Inferior parietal cortex (tissue), 1 donor: ENCODE results near the gene COL4A1.

Source experiments
- DNase-seq: peaks from one replicate; pipeline ENCODE4 v3.0.0-alpha.2; 2016; ENCODE audit errors: extremely low spot score

COL4A1 gene

GRCh38 chr13:110294146-110294545 lies 12.8 kb downstream of the COL4A1 start:
- DNase-seq: no peak

GRCh38 chr13:110293649-110294048 lies 13.3 kb downstream of the COL4A1 start:
- DNase-seq: no peak

GRCh38 chr13:110293037-110293436 lies 13.9 kb downstream of the COL4A1 start:
- no peak for DNase-seq

- no peak for DNase-seq
Measured at GRCh38 chr13:110291286-110291685, 15.7 kb downstream of the COL4A1 start.

- no peak for DNase-seq
Measured at GRCh38 chr13:110290826-110291225, 16.1 kb downstream of the COL4A1 start.

- no peak for DNase-seq
Measured at GRCh38 chr13:110290153-110290552, 16.8 kb downstream of the COL4A1 start.

- no peak for DNase-seq
Measured at GRCh38 chr13:110289661-110290060, 17.3 kb downstream of the COL4A1 start.

- DNase-seq: no peak
Measured at GRCh38 chr13:110289174-110289573, 17.8 kb downstream of the COL4A1 start.

GRCh38 chr13:110286833-110287819 lies 19.8 kb downstream of the COL4A1 start:
- no peak for DNase-seq

- no peak for DNase-seq
Measured at GRCh38 chr13:110285991-110286832, 20.7 kb downstream of the COL4A1 start.

- DNase-seq: no peak
Measured at GRCh38 chr13:110284779-110285484, 22.0 kb downstream of the COL4A1 start.

GRCh38 chr13:110283736-110284517 lies 23.0 kb downstream of the COL4A1 start:
- DNase-seq: no peak

- no peak for DNase-seq
Measured at GRCh38 chr13:110282316-110282841, 24.6 kb downstream of the COL4A1 start.

GRCh38 chr13:110281736-110282135 lies 25.2 kb downstream of the COL4A1 start:
- DNase-seq: no peak

GRCh38 chr13:110280985-110281688 lies 25.8 kb downstream of the COL4A1 start:
- no peak for DNase-seq

- DNase-seq: no peak
Measured at GRCh38 chr13:110280231-110280813, 26.6 kb downstream of the COL4A1 start.

- DNase-seq: no peak
Measured at GRCh38 chr13:110279684-110280083, 27.3 kb downstream of the COL4A1 start.

GRCh38 chr13:110278859-110279258 lies 28.1 kb downstream of the COL4A1 start:
- no peak for DNase-seq

GRCh38 chr13:110277357-110277975 lies 29.5 kb downstream of the COL4A1 start:
- DNase-seq: no peak
